Spinal cord (tissue), 10 donors: ENCODE data around the gene TIGD6. TPM values are rescaled to one million over a fixed set of nuclear protein-coding genes. Genes with fewer than 3 reads are reported as not detected.

Experiments used
- DNase-seq, 6 donors: peaks; one replicate each; pipeline versions ENCODE4 v3.0.0 to v3.0.0-alpha.2; 2013 to 2015; ENCODE audit warnings: low spot score in 6 of 6, low read depth in 4 of 6
- H3K27ac ChIP-seq: one replicate; pipeline ENCODE4 v1.5.1; 2013; ENCODE audit warnings: low read depth, low read length, control low read depth
- H3K27me3 ChIP-seq: one replicate; pipeline ENCODE4 v1.6.1; 2013; ENCODE audit warnings: low read length; ENCODE audit not compliant: control insufficient read depth, insufficient read depth
- H3K36me3 ChIP-seq: one replicate; pipeline ENCODE4 v1.6.1; 2013; ENCODE audit warnings: low read length; ENCODE audit not compliant: control insufficient read depth, insufficient read depth
- H3K4me1 ChIP-seq: one replicate; pipeline ENCODE4 v1.6.1; 2013; ENCODE audit warnings: low read length; ENCODE audit not compliant: control insufficient read depth, insufficient read depth
- H3K4me3 ChIP-seq: one replicate; pipeline ENCODE4 v1.5.1; 2013; ENCODE audit warnings: low read depth, low read length, control low read depth
- H3K9me3 ChIP-seq: one replicate; pipeline ENCODE4 v1.6.1; 2013; ENCODE audit warnings: low read length; ENCODE audit not compliant: control insufficient read depth, insufficient read depth
- WGBS: methylation state at CpG from one replicate; pipeline ENCODE4 v1.1.5; 2013; ENCODE audit warnings: missing lambda C conversion rate; ENCODE audit not compliant: insufficient coverage; 5-methylcytosine and 5-hydroxymethylcytosine counted together
- polyA plus RNA-seq, 2 donors: library from polyadenylated mRNA; unstranded; fragments of 120-200 nt; gene quantifications; one replicate each; pipeline ENCODE4 v1.2.1, GENCODE V29; 2013; ENCODE audit not compliant: insufficient read length in 2 of 2
- total RNA-seq, 2 donors: library from RNA; depleted of rRNA in 1 of 2; stranded (reverse); fragments of 120-200 nt in 1 of 2; fragments of >200 nt in 1 of 2; gene quantifications; one replicate each; pipeline versions ENCODE4 v1.2.3 to v1.2.4, GENCODE V29; 2013 to 2014
- donor health status: healthy.

TIGD6 gene
- total and polyA plus RNA-seq, 4 donors = 4.2 to 7.5 (median 5.5) TPM

- Histone ChIP-seq H3K9me3 (no peaks in the 10 kb centered on the region), H3K4me3 (no peak overlapping the region), H3K36me3 (peaks cover 42% of the 10 kb centered on the region), H3K4me1 (no peaks in the 10 kb centered on the region), H3K27me3 (no peaks in the 10 kb centered on the region), H3K27ac (no peak overlapping the region)
- DNase-seq = no peak
- 82% methylated on average over 6 of the region's 13 CpGs for WGBS
Measured at GRCh38 chr5:150021491-150022157, 21.2 kb upstream of the TIGD6 start.

GRCh38 chr5:150020249-150020648, 19.8 kb upstream of the TIGD6 start:
- Histone ChIP-seq H3K4me3 (no peak overlapping the region), H3K27ac (no peak overlapping the region), H3K9me3 (peaks cover 8% of the 10 kb centered on the region), H3K27me3 (no peaks in the 10 kb centered on the region), H3K36me3 (peaks cover 40% of the 10 kb centered on the region), H3K4me1 (no peaks in the 10 kb centered on the region)
- DNase-seq = no peak
- WGBS = no CpG with 5 or more reads among the region's 1 CpG

GRCh38 chr5:150017226-150018005, 17.0 kb upstream of the TIGD6 start:
- no peaks in the 10 kb centered on the region for H3K4me1 ChIP-seq
- H3K36me3 ChIP-seq = peaks cover 43% of the 10 kb centered on the region
- H3K9me3 ChIP-seq = peaks cover 8% of the 10 kb centered on the region
- no peak for DNase-seq
- no peaks in the 10 kb centered on the region for H3K27me3 ChIP-seq
- no peak overlapping the region for H3K4me3 ChIP-seq
- WGBS = no CpG with 5 or more reads among the region's 6 CpGs
- no peak overlapping the region for H3K27ac ChIP-seq

- no peaks in the 10 kb centered on the region for H3K27me3 ChIP-seq
- peaks cover 8% of the 10 kb centered on the region for H3K9me3 ChIP-seq
- DNase-seq = no peak
- no peaks in the 10 kb centered on the region for H3K4me1 ChIP-seq
- H3K36me3 ChIP-seq = peaks cover 45% of the 10 kb centered on the region
- H3K27ac ChIP-seq = no peak overlapping the region
- H3K4me3 ChIP-seq = no peak overlapping the region
Measured at GRCh38 chr5:150016537-150016936, 16.1 kb upstream of the TIGD6 start.

GRCh38 chr5:150015415-150015814, 15.0 kb upstream of the TIGD6 start:
- 100% methylated on average over 1 of the region's 3 CpGs for WGBS
- Histone ChIP-seq H3K4me1 (no peaks in the 10 kb centered on the region), H3K9me3 (peaks cover 8% of the 10 kb centered on the region), H3K4me3 (no peak overlapping the region), H3K27me3 (no peaks in the 10 kb centered on the region), H3K27ac (no peak overlapping the region), H3K36me3 (peaks cover 45% of the 10 kb centered on the region)
- DNase-seq = no peak

- H3K36me3 ChIP-seq = peaks cover 48% of the 10 kb centered on the region
- H3K4me3 ChIP-seq = no peak overlapping the region
- H3K4me1 ChIP-seq = no peaks in the 10 kb centered on the region
- H3K27ac ChIP-seq = no peak overlapping the region
- H3K27me3 ChIP-seq = no peaks in the 10 kb centered on the region
- 80% methylated on average over 1 of the region's 3 CpGs for WGBS
- peaks cover 8% of the 10 kb centered on the region for H3K9me3 ChIP-seq
- no peak for DNase-seq
Measured at GRCh38 chr5:150014456-150014855, 14.0 kb upstream of the TIGD6 start.

GRCh38 chr5:150013931-150014330, 13.5 kb upstream of the TIGD6 start:
- Histone ChIP-seq H3K4me3 (no peak overlapping the region), H3K4me1 (no peaks in the 10 kb centered on the region), H3K9me3 (peaks cover 8% of the 10 kb centered on the region), H3K27me3 (no peaks in the 10 kb centered on the region), H3K36me3 (peaks cover 45% of the 10 kb centered on the region), H3K27ac (no peak overlapping the region)
- 96% methylated on average over 4 of the region's 4 CpGs for WGBS
- DNase-seq = no peak

GRCh38 chr5:150009671-150010387, 9.4 kb upstream of the TIGD6 start:
- no peaks in the 10 kb centered on the region for H3K27me3 ChIP-seq
- H3K36me3 ChIP-seq = peaks cover 29% of the 10 kb centered on the region
- H3K4me1 ChIP-seq = no peaks in the 10 kb centered on the region
- no peak for DNase-seq
- WGBS = 97% methylated on average over 6 of the region's 6 CpGs
- H3K27ac ChIP-seq = no peak overlapping the region
- no peaks in the 10 kb centered on the region for H3K9me3 ChIP-seq
- H3K4me3 ChIP-seq = no peak overlapping the region

- Histone ChIP-seq H3K4me1 (peaks cover 4% of the 10 kb centered on the region), H3K36me3 (peaks cover 19% of the 10 kb centered on the region), H3K4me3 (no peak overlapping the region), H3K27ac (no peak overlapping the region), H3K9me3 (no peaks in the 10 kb centered on the region), H3K27me3 (no peaks in the 10 kb centered on the region)
- no peak for DNase-seq
Measured at GRCh38 chr5:150007050-150007449, 6.6 kb upstream of the TIGD6 start.
